ENCODE measurements around the gene ADAM23.
A peak's percentile ranks its signal among the peaks of the same experiment; 100 is the strongest.

The ADAM23 gene

GRCh38 chr2:206540757-206541156 is 97.4 kb downstream of the ADAM23 start:
- in situ Hi-C loops (cut with MboI; ENCODE audit: low sequenced_read_pairs, unreplicated experiment): no loop called here
- no peak for DNase-seq (ENCODE audit: low spot score)
- no peak for TF ChIP-seq CTCF (IDR thresholded peaks at IDR 0.05; ENCODE audit: borderline replicate concordance, control extremely low read depth, extremely low read depth, insufficient read depth, missing control alignments)

GRCh38 chr2:206543073-206543472 is 99.7 kb downstream of the ADAM23 start:
- no peak for DNase-seq (ENCODE audit: low spot score)
- in situ Hi-C loops (cut with MboI; ENCODE audit: low sequenced_read_pairs, unreplicated experiment): no loop called here
- TF ChIP-seq CTCF (IDR thresholded peaks at IDR 0.05; ENCODE audit: borderline replicate concordance, control extremely low read depth, extremely low read depth, insufficient read depth, missing control alignments): no peak

- no peak for DNase-seq (ENCODE audit: low spot score)
- TF ChIP-seq CTCF (IDR thresholded peaks at IDR 0.05; ENCODE audit: borderline replicate concordance, control extremely low read depth, extremely low read depth, insufficient read depth, missing control alignments): no peak
- in situ Hi-C loops (cut with MboI; ENCODE audit: low sequenced_read_pairs, unreplicated experiment): no loop called here
Measured at GRCh38 chr2:206548383-206548782, 105.1 kb downstream of the ADAM23 start.

GRCh38 chr2:206555721-206556120 is 112.4 kb downstream of the ADAM23 start:
- TF ChIP-seq CTCF (IDR thresholded peaks at IDR 0.05; ENCODE audit: borderline replicate concordance, control extremely low read depth, extremely low read depth, insufficient read depth, missing control alignments): no peak
- in situ Hi-C loops (cut with MboI; ENCODE audit: low sequenced_read_pairs, unreplicated experiment): no loop called here
- DNase-seq (ENCODE audit: low spot score): no peak

GRCh38 chr2:206556357-206556949 is 113.1 kb downstream of the ADAM23 start:
- TF ChIP-seq CTCF (IDR thresholded peaks at IDR 0.05; ENCODE audit: borderline replicate concordance, control extremely low read depth, extremely low read depth, insufficient read depth, missing control alignments): no peak
- in situ Hi-C loops (cut with MboI; ENCODE audit: low sequenced_read_pairs, unreplicated experiment): no loop called here
- peak; percentile 44 for DNase-seq (ENCODE audit: low spot score)

- no peak for TF ChIP-seq CTCF (IDR thresholded peaks at IDR 0.05; ENCODE audit: borderline replicate concordance, control extremely low read depth, extremely low read depth, insufficient read depth, missing control alignments)
- DNase-seq (ENCODE audit: low spot score): no peak
- in situ Hi-C loops (cut with MboI; ENCODE audit: low sequenced_read_pairs, unreplicated experiment): no loop called here
Measured at GRCh38 chr2:206557321-206557720, 114.0 kb downstream of the ADAM23 start.
